H9 (cell line): Measurements from ENCODE around the gene MRC2. TPM values are rescaled to one million over a fixed set of nuclear protein-coding genes. Genes with fewer than 3 reads are reported as not detected.
A peak's percentile ranks its signal among the peaks of the same experiment; 100 is the strongest.

ENCODE experiments used
- DNase-seq: peaks from one replicate; pipeline ENCODE4 v3.0.0-alpha.2; 2017
- H2AFZ ChIP-seq: one replicate; pipeline ENCODE4 v1.6.1; 2013; ENCODE audit warnings: mild to moderate bottlenecking, low read length, control low read depth, moderate library complexity
- H2AK5ac ChIP-seq: 2 replicates; pipeline ENCODE4 v1.6.1; 2013; ENCODE audit warnings: low read length, control low read depth, mixed read lengths; ENCODE audit not compliant: insufficient read length
- H2BK120ac ChIP-seq: one replicate; pipeline ENCODE4 v1.6.1; 2013; ENCODE audit warnings: low read depth, mild to moderate bottlenecking, low read length, control low read depth, inconsistent platforms; ENCODE audit not compliant: poor library complexity, severe bottlenecking
- H2BK12ac ChIP-seq: 2 replicates; pipeline ENCODE4 v1.6.1; 2013; ENCODE audit warnings: low read length, control low read depth, mixed read lengths, low read depth; ENCODE audit not compliant: insufficient read length
- H2BK15ac ChIP-seq: 2 replicates; pipeline ENCODE4 v1.6.1; 2013; ENCODE audit warnings: low read depth, low read length, control low read depth
- H2BK20ac ChIP-seq: one replicate; pipeline ENCODE4 v1.6.1; 2013; ENCODE audit warnings: low read depth, mild to moderate bottlenecking, low read length, control low read depth, inconsistent platforms; ENCODE audit not compliant: poor library complexity, severe bottlenecking
- H2BK5ac ChIP-seq: 2 replicates; pipeline ENCODE4 v1.6.1; 2013; ENCODE audit warnings: low read length, control low read depth, mixed read lengths; ENCODE audit not compliant: insufficient read length
- H3K14ac ChIP-seq: 2 replicates; pipeline ENCODE4 v1.6.1; 2013; ENCODE audit warnings: low read length, control low read depth; ENCODE audit not compliant: insufficient read depth
- H3K18ac ChIP-seq: 2 replicates; pipeline ENCODE4 v1.6.1; 2013; ENCODE audit warnings: low read depth, mild to moderate bottlenecking, mixed read lengths, low read length, control low read depth; ENCODE audit not compliant: insufficient read length
- H3K23ac ChIP-seq: 2 replicates; pipeline ENCODE4 v1.6.1; 2013; ENCODE audit warnings: low read length, control low read depth, mixed read lengths, low read depth; ENCODE audit not compliant: insufficient read length
- H3K23me2 ChIP-seq: 2 replicates; pipeline ENCODE4 v1.6.1; 2013; ENCODE audit warnings: low read depth, mild to moderate bottlenecking, mixed read lengths, low read length, control low read depth; ENCODE audit not compliant: insufficient read length, poor library complexity, severe bottlenecking
- H3K27ac ChIP-seq: 2 replicates; pipeline ENCODE4 v1.5.1; 2013; ENCODE audit warnings: low read length, control low read depth, mixed read lengths, low read depth; ENCODE audit not compliant: insufficient read length
- H3K27me3 ChIP-seq: 2 replicates; pipeline ENCODE4 v1.6.1; 2013; ENCODE audit warnings: low read length, control low read depth, inconsistent platforms; ENCODE audit not compliant: insufficient read depth
- H3K4ac ChIP-seq: 2 replicates; pipeline ENCODE4 v1.6.1; 2013; ENCODE audit warnings: low read depth, mild to moderate bottlenecking, control low read depth, inconsistent platforms, low read length, moderate library complexity
- H3K4me1 ChIP-seq: 2 replicates; pipeline ENCODE4 v1.6.1; 2013; ENCODE audit warnings: low read length, control low read depth, inconsistent platforms; ENCODE audit not compliant: insufficient read depth
- H3K4me2 ChIP-seq: 2 replicates; pipeline ENCODE4 v1.6.1; 2013; ENCODE audit warnings: low read length, control low read depth, mixed read lengths; ENCODE audit not compliant: insufficient read length, insufficient read depth
- H3K56ac ChIP-seq: 2 replicates; pipeline ENCODE4 v1.6.1; 2013; ENCODE audit warnings: low read depth, mild to moderate bottlenecking, mixed read lengths, low read length, control low read depth; ENCODE audit not compliant: insufficient read length
- H3K79me1 ChIP-seq: 2 replicates; pipeline ENCODE4 v1.6.1; 2013; ENCODE audit warnings: low read depth, mild to moderate bottlenecking, moderate library complexity, low read length, control low read depth, inconsistent platforms; ENCODE audit not compliant: insufficient read depth, poor library complexity, severe bottlenecking
- H3K79me2 ChIP-seq: 2 replicates; pipeline ENCODE4 v1.6.1; 2013; ENCODE audit warnings: low read length, control low read depth, inconsistent platforms; ENCODE audit not compliant: insufficient read depth
- H3K9ac ChIP-seq: 2 replicates; pipeline ENCODE4 v1.6.1; 2013; ENCODE audit warnings: low read length, control low read depth, mixed read lengths; ENCODE audit not compliant: insufficient read length; ENCODE audit errors: extremely low read depth
- H3K9me3 ChIP-seq: one replicate; pipeline ENCODE4 v1.6.1; 2013; ENCODE audit warnings: low read depth, low read length, inconsistent platforms; ENCODE audit not compliant: control insufficient read depth
- H3T11ph ChIP-seq: one replicate; pipeline ENCODE4 v1.6.1; 2013; ENCODE audit warnings: mild to moderate bottlenecking, low read length, control low read depth, inconsistent platforms
- H4K20me1 ChIP-seq: one replicate; pipeline ENCODE4 v1.6.1; 2013; ENCODE audit not compliant: control insufficient read depth, insufficient read length, insufficient read depth
- H4K5ac ChIP-seq: 2 replicates; pipeline ENCODE4 v1.6.1; 2013; ENCODE audit warnings: low read depth, mild to moderate bottlenecking, mixed read lengths, low read length, control low read depth; ENCODE audit not compliant: insufficient read length
- H4K8ac ChIP-seq: replicated peaks from 2 replicates; pipeline ENCODE4 v1.6.1; 2013; ENCODE audit warnings: low read length, control low read depth, mixed read lengths, low read depth; ENCODE audit not compliant: insufficient read length
- H4K91ac ChIP-seq: 2 replicates; pipeline ENCODE4 v1.6.1; 2013; ENCODE audit warnings: low read depth, mild to moderate bottlenecking, moderate library complexity, mixed read lengths, low read length, control low read depth; ENCODE audit not compliant: insufficient read length
- H3K27ac Mint-ChIP-seq, 3 experiments: 2 replicates in 2 of 3; 3 replicates in 1 of 3; pipeline ENCODE4 v1.8.0; 2020 to 2021; ENCODE audit warnings: mixed read lengths in 3 of 3, mild to moderate bottlenecking in 1 of 3, moderate library complexity in 1 of 3
- H3K27me3 Mint-ChIP-seq: 2 replicates; pipeline ENCODE4 v1.8.0; 2021; ENCODE audit warnings: low read depth, mild to moderate bottlenecking, moderate library complexity, mixed read lengths
- H3K36me3 Mint-ChIP-seq, 3 experiments: 2 replicates in 2 of 3; 3 replicates in 1 of 3; pipeline ENCODE4 v1.8.0; 2020 to 2021; ENCODE audit warnings: low read depth in 3 of 3, mixed read lengths in 3 of 3; ENCODE audit not compliant: insufficient read depth in 1 of 3
- H3K4me1 Mint-ChIP-seq, 2 experiments: 2 replicates each; pipeline ENCODE4 v1.8.0; 2020; ENCODE audit warnings: mixed read lengths in 2 of 2
- H3K4me3 Mint-ChIP-seq, 2 experiments: 2 replicates in 1 of 2; 3 replicates in 1 of 2; pipeline ENCODE4 v1.8.0; 2020 to 2021; ENCODE audit warnings: mild to moderate bottlenecking in 2 of 2, mixed read lengths in 2 of 2, moderate library complexity in 1 of 2
- H3K9me3 Mint-ChIP-seq, 2 experiments: 2 replicates in 1 of 2; 3 replicates in 1 of 2; pipeline ENCODE4 v1.8.0; 2020; ENCODE audit warnings: mild to moderate bottlenecking in 2 of 2, mixed read lengths in 2 of 2, moderate library complexity in 1 of 2
- WGBS: extraction: QIAGEN DNeasy Blood & Tissue Kit; methylation state at CpG from one replicate; pipeline ENCODE4 v1.1.7; 2013; ENCODE audit warnings: missing lambda C conversion rate, low lambda C conversion rate, mixed read lengths; ENCODE audit not compliant: insufficient read length; ENCODE audit errors: extremely low coverage; 5-methylcytosine and 5-hydroxymethylcytosine counted together
- total RNA-seq: library from RNA; stranded (reverse); gene quantifications from 2 replicates; pipeline ENCODE4 v1.2.1, GENCODE V29; 2021
- TF ChIP-seq, protein P1 (sequence below): fragments of 200-600 bp; sonication (generic); conservative IDR thresholded peaks from 3 replicates; pipeline ENCODE4 v1.8.0; 2021; ENCODE audit warnings: antibody characterized with exemption, mild to moderate bottlenecking

The MRC2 gene
- total RNA-seq, 1 experiment from 2014 or later, result 18.7 TPM

DNA sequence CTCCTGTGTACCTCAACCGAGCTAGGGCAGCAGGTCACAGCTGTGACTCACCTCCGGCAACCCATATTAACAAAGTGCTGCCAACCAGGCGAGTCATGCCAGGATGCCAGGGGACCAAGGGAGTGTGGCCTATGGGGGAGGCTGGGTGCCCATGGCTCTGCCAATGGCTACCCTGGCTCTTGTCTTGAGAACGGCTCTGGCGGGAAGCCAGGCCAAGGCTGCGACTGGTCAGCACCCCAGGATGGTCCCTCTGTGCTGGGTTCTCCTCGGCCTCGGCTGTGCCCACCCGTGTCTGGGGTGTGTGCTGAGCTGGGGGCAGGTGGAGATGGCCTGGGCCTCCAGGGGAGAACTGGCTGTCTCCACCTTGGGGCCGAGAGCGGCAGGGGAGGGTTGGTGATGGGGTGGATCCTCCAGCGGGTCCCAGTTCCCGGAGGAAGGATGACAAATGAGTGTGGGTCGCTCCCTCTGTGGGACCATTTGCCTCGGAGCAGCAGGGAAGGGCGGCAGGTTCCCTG is 75.8 kb downstream of the MRC2 start:
- no peak overlapping the region for H3K27ac Mint-ChIP-seq
- peaks cover 0 to 8% (median 7%) of the 10 kb centered on the region in 3 experiments; a peak in 6 of 7 replicates for H3K36me3 Mint-ChIP-seq
- peaks cover 17% of the 10 kb centered on the region for H3K23me2 ChIP-seq
- no peaks in the 10 kb centered on the region for H3K79me1 ChIP-seq
- peak overlapping the region; percentile 53 for H3K4me2 ChIP-seq
- no peak overlapping the region for H3K4ac ChIP-seq
- H2AFZ ChIP-seq, result no peak overlapping the region
- no peak overlapping the region for H2BK20ac ChIP-seq
- H3K4me1 Mint-ChIP-seq, result peaks cover 27 to 32% of the 10 kb centered on the region in 2 experiments
- peaks cover 4 to 9% of the 10 kb centered on the region in 2 experiments; a peak in 4 of 5 replicates for H3K9me3 Mint-ChIP-seq
- no peaks in the 10 kb centered on the region for H3K79me2 ChIP-seq
- no peak overlapping the region for H3K27ac ChIP-seq
- H2AK5ac ChIP-seq, result no peak overlapping the region
- no peak overlapping the region for H3K9ac ChIP-seq
- no peak overlapping the region for H3K18ac ChIP-seq
- DNase-seq, result no peak
- peaks cover 5% of the 10 kb centered on the region for H3K4me1 ChIP-seq
- H3K27me3 ChIP-seq, result no peaks in the 10 kb centered on the region; the same call in 1 of the 2 replicates
- H3K14ac ChIP-seq, result no peak overlapping the region; the same call in 1 of the 2 replicates
- no peak overlapping the region for H2BK120ac ChIP-seq
- H3K9me3 ChIP-seq, result no peaks in the 10 kb centered on the region
- no peak overlapping the region for H4K5ac ChIP-seq
- TF ChIP-seq, protein P1, sequence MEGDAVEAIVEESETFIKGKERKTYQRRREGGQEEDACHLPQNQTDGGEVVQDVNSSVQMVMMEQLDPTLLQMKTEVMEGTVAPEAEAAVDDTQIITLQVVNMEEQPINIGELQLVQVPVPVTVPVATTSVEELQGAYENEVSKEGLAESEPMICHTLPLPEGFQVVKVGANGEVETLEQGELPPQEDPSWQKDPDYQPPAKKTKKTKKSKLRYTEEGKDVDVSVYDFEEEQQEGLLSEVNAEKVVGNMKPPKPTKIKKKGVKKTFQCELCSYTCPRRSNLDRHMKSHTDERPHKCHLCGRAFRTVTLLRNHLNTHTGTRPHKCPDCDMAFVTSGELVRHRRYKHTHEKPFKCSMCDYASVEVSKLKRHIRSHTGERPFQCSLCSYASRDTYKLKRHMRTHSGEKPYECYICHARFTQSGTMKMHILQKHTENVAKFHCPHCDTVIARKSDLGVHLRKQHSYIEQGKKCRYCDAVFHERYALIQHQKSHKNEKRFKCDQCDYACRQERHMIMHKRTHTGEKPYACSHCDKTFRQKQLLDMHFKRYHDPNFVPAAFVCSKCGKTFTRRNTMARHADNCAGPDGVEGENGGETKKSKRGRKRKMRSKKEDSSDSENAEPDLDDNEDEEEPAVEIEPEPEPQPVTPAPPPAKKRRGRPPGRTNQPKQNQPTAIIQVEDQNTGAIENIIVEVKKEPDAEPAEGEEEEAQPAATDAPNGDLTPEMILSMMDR, result no peak
- no peak overlapping the region for H2BK15ac ChIP-seq
- no peak overlapping the region for H3K23ac ChIP-seq
- no peak overlapping the region for H2BK12ac ChIP-seq
- H3T11ph ChIP-seq, result no peak overlapping the region
- H4K20me1 ChIP-seq, result no peaks in the 10 kb centered on the region
- H3K56ac ChIP-seq, result no peak overlapping the region
- peak overlapping the region; percentile 51 to 72 for H3K4me3 Mint-ChIP-seq
- H4K91ac ChIP-seq, result no peak overlapping the region
- no peak overlapping the region for H2BK5ac ChIP-seq
- no peak overlapping the region for H4K8ac ChIP-seq
- H3K27me3 Mint-ChIP-seq, result peaks cover 37% of the 10 kb centered on the region
- no CpG with 5 or more reads among the region's 16 CpGs for WGBS
